ENCODE data around the gene PXYLP1. TPM values are rescaled to one million over a fixed set of nuclear protein-coding genes. Genes with fewer than 3 reads are reported as not detected.

PXYLP1 gene
- total RNA-seq, 4 donors from 2014 or later = 7.1 to 13.4 (median 10.3) TPM

GRCh38 chr3:141240286-141240685, 8.7 kb downstream of the PXYLP1 start:
- 80 to 90% methylated on average over 1 of the region's 1 CpG for WGBS, 2 donors
- no peaks in the 10 kb centered on the region for H3K36me3 ChIP-seq
- no peaks in the 10 kb centered on the region for H3K27me3 ChIP-seq
- intact Hi-C loops (cut with DNase I) = no loop called here
- TF ChIP-seq CTCF (IDR thresholded peaks at IDR 0.05) (no peak), POLR2A (IDR thresholded peaks at IDR 0.05) (no peak)
- H3K27ac ChIP-seq = no peak overlapping the region
- peaks cover 14 to 33% of the 10 kb centered on the region in 2 donors for H3K4me1 ChIP-seq
- no peaks in the 10 kb centered on the region for H3K9me3 ChIP-seq
- no peak overlapping the region for H3K4me3 ChIP-seq (replicated peaks in 1 of 3)
- DNase-seq = no peak

- TF ChIP-seq POLR2A (IDR thresholded peaks at IDR 0.05) = no peak
- no peak for TF ChIP-seq CTCF (IDR thresholded peaks at IDR 0.05)
- Histone ChIP-seq H3K4me1 (peaks cover 14 to 33% of the 10 kb centered on the region in 2 donors), H3K36me3 (no peaks in the 10 kb centered on the region), H3K9me3 (no peaks in the 10 kb centered on the region), H3K4me3 (replicated peaks in 1 of 3) (no peak overlapping the region), H3K27me3 (no peaks in the 10 kb centered on the region), H3K27ac (no peak overlapping the region)
- intact Hi-C loops (cut with DNase I) = no loop called here
- 75 to 77% methylated on average over 5 of the region's 5 CpGs for WGBS, 2 donors
- no peak for DNase-seq
Measured at GRCh38 chr3:141240687-141241615, 9.3 kb downstream of the PXYLP1 start.

DNA sequence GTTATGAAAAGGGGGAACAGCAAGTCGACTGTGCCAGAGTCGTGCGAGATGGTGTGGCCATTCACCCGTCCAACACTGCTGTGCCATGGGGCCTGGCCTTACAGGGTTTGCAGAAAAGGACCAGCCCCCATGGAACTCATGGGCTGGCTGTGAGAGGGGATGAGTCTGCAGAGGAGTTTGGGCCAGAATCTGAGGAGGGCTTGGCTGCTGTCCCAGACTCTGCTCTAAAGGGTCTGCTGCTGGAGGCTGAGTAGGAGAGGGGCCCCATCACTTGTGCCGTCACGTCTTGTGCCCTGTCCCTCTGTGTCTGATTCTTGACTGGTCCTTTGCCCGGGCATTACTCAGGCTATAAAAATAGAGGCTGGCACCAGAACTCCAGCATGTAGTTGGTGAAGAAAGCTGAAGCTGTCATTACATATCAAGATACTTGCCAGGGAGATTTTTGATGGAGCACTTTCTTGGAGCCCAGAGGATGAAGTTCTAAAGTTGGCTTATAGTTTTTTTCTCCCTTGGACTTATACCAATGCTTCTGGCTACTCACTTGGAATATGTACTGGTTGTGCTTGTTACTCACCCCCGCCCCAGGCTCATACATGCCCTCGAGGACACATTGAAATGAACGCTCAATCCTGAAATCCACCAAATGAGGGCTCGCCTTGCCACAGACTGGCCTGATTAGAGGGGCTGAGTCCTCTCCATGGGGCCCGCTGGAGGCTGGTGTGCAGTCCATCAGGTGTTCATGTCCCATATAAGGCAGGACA, 10.2 kb downstream of the PXYLP1 start:
- peaks cover 14 to 33% of the 10 kb centered on the region in 2 donors for H3K4me1 ChIP-seq
- no peaks in the 10 kb centered on the region for H3K27me3 ChIP-seq
- DNase-seq = no peak
- H3K4me3 ChIP-seq (replicated peaks in 1 of 3) = no peak overlapping the region
- 67 to 70% methylated on average over 12 of the region's 12 CpGs for WGBS, 2 donors
- H3K36me3 ChIP-seq = no peaks in the 10 kb centered on the region
- intact Hi-C loops (cut with DNase I) = no loop called here
- H3K27ac ChIP-seq = no peak overlapping the region
- no peaks in the 10 kb centered on the region for H3K9me3 ChIP-seq
- no peak for TF ChIP-seq POLR2A (IDR thresholded peaks at IDR 0.05)
- no peak for TF ChIP-seq CTCF (IDR thresholded peaks at IDR 0.05)

GRCh38 chr3:141242377-141243092, 10.9 kb downstream of the PXYLP1 start:
- 85 to 89% methylated on average over 5 of the region's 5 CpGs for WGBS, 2 donors
- Histone ChIP-seq H3K4me3 (replicated peaks in 1 of 3) (no peak overlapping the region), H3K27ac (no peak overlapping the region), H3K36me3 (no peaks in the 10 kb centered on the region), H3K27me3 (no peaks in the 10 kb centered on the region), H3K9me3 (no peaks in the 10 kb centered on the region), H3K4me1 (peaks cover 14 to 32% of the 10 kb centered on the region in 2 donors)
- intact Hi-C loops (cut with DNase I) = no loop called here
- no peak for DNase-seq
- no peak for TF ChIP-seq CTCF (IDR thresholded peaks at IDR 0.05)

Data from thyroid gland (tissue), 4 donors.